ENCODE results near the gene PRND.
"Not testable (repeated sequence)": the region's sequence is repeated elsewhere in the genome, so short reads cannot be mapped to it uniquely, and the experiment has no call there.

The PRND gene

DNA sequence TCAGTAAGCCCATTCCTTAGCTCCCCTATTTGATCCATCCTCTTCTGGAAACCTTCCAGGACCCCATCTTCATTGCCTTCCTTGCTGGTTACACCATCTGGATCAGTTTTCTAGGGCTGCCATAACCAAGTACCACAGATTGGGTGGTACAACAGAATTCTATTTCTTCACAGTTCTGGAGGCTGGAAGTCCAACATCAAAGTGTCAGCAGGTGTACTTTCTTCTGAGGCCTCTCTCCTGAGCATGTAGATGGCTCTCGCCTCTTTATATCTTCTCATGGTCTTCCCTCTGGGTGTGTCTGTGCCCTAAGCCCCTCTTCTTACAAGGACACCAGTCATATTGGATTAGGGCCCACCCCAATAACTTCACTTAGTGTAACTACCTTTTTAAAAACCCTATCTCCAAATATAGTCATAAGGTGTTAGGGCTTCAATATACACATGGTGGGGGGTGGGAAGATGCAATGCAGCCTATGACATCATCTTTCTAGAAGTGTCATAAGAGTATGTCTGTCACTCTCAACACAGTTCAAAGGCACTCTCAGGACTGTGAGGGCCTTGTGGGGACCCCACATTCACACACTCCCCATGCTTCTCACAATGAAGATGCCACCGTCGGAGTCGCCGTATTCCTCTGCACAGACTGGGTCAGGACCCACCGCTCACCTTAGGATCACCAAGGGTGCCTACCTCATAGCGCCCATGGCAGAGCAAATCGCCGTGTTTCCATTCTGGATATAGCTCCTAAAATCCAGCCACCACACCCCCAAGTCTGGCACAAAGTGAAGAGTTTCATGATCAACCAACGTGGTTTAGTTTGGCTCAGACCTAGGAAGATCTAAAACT is 12.2 kb upstream of the PRND start:
- no peak for DNase-seq

DNA sequence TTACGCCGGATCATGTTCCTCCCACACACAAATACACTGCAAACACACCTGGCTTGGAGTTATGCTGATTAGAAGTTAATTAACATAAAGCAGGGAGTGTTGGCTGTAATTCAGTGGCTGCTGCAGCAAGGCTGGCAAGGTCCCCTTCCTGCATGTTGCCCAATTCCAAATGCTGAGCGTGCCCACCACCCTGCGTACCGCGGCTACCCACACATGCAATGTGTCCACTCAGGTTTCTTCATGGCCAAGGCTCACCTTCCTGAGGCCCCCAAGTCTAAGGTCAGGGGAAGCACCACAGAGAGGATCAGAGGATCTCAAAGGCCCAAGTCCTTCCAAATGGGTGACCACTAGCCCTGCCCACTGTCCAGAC is 11.6 kb upstream of the PRND start:
- no peak for DNase-seq

DNA sequence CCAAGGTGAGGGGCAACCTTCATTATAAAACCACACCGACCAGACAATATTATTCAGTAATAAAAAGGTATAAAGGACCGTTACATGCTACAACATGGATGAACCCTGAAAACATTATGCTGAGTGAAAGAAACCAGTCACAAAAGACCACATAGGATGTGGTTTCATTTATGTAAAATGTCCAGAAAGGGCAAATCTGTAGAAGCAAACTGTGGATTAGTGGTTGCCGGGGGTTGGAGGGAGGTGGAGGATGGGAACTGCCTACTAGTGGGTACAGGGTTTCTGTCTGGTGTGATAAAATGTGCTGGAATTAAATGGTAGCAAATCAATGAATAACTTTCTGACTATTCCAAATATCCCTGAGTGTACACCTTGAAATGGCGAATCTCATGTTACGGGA is 10.2 kb upstream of the PRND start:
- DNase-seq = no peak

- no peak for DNase-seq
Observed at GRCh38 chr20:4713401-4713800, 8.3 kb upstream of the PRND start.

DNA sequence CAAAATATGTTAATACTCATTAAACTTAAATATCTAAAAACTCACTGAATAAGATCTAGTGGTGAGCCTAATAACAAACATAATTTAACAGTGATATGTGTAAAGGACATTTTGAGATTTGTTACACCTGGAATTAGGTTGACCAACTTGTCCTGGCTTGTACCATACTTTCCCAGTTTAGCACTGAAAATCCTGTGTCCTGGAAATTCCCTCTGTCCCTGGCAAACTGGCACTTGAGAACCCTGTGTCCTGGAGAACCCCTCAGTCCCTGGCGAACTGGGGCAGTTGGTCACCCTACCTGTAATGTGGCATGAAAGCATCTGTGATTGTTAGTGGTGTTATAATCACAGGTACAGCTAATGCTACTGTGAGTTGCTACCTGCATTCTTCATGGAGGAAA is 6.9 kb upstream of the PRND start:
- no peak for DNase-seq

GRCh38 chr20:4717816-4718570 is 3.7 kb upstream of the PRND start:
- DNase-seq = no peak

DNA sequence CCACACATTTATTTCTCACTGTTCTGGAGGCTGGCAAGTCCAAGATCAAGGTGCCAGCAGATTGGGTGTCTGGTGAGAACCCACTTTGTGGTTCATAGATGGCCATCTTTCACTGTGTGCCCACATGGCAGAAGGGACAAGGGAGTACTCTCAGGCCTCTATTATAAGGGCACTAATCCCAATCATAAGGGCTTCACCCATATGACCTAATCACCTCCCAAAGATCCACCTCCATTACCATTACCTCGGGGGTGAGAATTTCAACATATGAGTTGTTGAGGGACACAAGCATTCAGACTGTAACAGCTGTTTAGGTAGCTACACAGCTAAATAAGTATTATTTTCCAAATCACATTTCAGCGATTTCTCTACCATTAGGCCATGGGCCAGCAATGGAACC is 2.5 kb upstream of the PRND start:
- no peak for DNase-seq

GRCh38 chr20:4720041-4720976 is 1.4 kb upstream of the PRND start:
- peak; percentile 69 for DNase-seq

DNA sequence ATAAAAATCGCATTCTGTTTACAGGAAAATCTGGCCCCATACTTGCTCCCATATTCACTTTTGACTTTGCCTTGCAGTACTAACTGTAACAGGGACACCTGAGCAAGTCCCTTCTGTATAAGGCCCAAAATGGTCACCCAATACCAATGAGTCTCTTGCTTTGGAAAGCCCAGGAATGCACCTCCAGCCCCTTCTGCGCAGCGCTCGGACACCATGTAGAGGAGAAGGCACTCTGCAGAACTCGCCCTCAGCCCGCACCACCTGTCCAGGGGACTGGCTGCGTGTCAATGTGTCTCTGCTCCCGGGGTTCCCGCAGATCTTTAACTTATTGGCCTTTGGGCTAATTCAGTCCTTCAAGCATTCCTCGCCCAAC is 746 bp upstream of the PRND start:
- DNase-seq = no peak

- DNase-seq = no peak
Observed at GRCh38 chr20:4722571-4722970, 862 bp downstream of the PRND start.

- no peak for DNase-seq
Observed at GRCh38 chr20:4722993-4723392, 1.3 kb downstream of the PRND start.

GRCh38 chr20:4723553-4723952 is 1.8 kb downstream of the PRND start:
- not testable (repeated sequence) for DNase-seq

- no peak for DNase-seq
Observed at GRCh38 chr20:4724459-4725262, 3.0 kb downstream of the PRND start.

GRCh38 chr20:4725263-4725550 is 3.5 kb downstream of the PRND start:
- DNase-seq = no peak

DNA sequence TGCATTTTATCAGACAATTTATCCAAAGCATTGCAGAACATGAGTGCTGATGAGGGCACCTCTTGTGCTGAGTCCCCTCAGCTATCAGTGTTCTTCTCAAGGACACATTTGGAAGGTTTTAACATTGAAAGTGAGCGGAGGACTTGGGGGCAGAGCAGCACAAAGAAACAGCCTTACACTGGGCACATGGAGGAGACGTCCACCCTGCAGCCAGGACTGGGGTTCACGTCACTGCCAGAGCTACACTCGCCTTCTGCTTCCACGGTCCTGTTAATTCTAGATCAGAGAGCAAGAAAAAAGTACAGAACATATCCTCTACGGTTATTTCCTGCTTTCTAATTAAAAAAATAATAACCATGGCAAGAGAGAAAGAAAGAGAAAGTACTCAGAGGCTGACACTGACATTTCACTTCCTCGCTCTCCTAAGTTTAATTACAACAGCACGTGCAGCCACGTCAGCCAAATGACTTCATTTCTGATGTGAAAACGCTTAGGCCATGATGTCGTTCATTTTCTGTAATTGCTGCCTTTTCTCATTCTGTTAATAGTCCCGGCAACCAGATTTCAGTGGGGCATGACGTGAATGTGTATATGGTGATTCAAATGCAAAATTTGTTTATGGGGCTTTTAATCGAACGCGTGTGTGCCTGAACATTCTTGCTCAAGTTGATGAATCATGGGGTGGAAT is 5.1 kb downstream of the PRND start:
- DNase-seq = no peak

GRCh38 chr20:4728120-4728760 is 6.5 kb downstream of the PRND start:
- no peak for DNase-seq

- no peak for DNase-seq
Observed at GRCh38 chr20:4729265-4729664, 7.6 kb downstream of the PRND start.

- DNase-seq = peak; percentile 15
Observed at GRCh38 chr20:4730780-4731179, 9.1 kb downstream of the PRND start.

DNA sequence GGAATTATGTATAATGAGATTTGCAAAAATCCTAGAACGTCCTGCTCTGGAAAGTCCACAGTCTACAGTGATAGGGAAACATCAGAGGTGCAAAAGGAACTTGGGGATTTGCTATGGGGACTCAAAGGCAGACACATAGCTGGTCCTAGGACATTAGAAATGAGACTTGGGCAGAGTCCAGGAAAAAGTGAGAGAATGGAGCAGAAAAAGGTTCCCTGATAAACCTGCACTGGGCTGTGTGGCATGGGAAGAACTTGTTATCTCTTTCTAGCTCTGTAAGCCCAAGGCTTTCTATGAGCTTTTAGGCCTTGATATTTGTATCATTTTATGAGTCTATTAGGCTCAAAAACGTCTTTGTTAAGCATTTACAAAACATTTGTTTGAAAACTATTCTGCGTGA is 15.2 kb downstream of the PRND start:
- DNase-seq = no peak

DNA sequence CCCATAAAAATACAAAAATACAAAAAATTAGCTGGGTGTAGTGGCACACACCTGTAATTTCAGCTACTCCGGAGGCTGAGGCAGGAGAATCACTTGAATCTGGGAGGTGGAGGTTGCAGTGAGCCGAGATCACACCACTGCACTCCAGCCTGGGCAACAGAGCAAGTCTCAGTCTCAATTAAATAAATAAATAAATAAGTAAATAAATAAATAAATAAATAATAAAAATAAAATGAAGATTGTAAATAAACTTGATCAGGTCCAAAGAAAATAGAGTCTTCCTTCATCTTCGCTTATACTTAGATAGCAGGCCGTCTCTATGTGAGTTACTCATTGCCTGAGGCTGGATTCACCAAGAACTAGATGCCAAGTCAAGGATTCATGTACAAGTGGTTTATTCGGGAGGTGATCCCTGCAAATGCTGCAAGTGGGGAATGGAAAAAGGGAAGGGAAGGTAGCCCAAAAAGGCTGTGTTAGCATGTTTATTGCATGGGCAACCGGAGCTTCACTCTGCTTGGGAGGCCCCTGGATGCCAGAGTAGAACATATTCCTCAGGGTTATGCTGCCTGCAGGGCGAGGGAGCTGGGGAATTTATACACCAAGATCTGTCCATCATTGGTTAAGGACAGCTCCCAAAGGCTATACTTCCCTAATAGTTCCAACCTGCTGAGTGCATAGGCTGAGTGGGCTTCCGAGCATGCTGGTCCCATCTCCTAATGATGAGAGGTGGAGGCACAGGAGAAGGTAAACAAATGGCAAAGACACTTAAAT is 16.3 kb downstream of the PRND start:
- no peak for DNase-seq

All from DMS53 (cell line).